ENCODE data around the gene FOXF2. TPM values are rescaled to one million over a fixed set of nuclear protein-coding genes. Genes with fewer than 3 reads are reported as not detected.

The FOXF2 gene
- total RNA-seq, 1 donor from 2014 or later: not detected

- no peak for DNase-seq (ENCODE audit: low spot score, unreplicated experiment)
- H3K4me1 Mint-ChIP-seq (ENCODE audit: low read depth): no peaks in the 10 kb centered on the region
- H3K27me3 Mint-ChIP-seq: peaks cover 81% of the 10 kb centered on the region
- H3K4me3 Mint-ChIP-seq (ENCODE audit: low read depth): no peak overlapping the region
- H3K27ac Mint-ChIP-seq: no peak overlapping the region
- TF ChIP-seq CTCF (IDR thresholded peaks at IDR 0.05; ENCODE audit: unreplicated experiment): no peak
- no peaks in the 10 kb centered on the region for H3K36me3 Mint-ChIP-seq (ENCODE audit: insufficient read depth)
- H3K9me3 Mint-ChIP-seq (ENCODE audit: low read depth): no peaks in the 10 kb centered on the region
Measured at GRCh38 chr6:1379017-1379787, 10.2 kb upstream of the FOXF2 start.

GRCh38 chr6:1379788-1380147, 9.6 kb upstream of the FOXF2 start:
- no peak overlapping the region for H3K4me3 Mint-ChIP-seq (ENCODE audit: low read depth)
- no peak for DNase-seq (ENCODE audit: low spot score, unreplicated experiment)
- TF ChIP-seq CTCF (IDR thresholded peaks at IDR 0.05; ENCODE audit: unreplicated experiment): no peak
- no peaks in the 10 kb centered on the region for H3K4me1 Mint-ChIP-seq (ENCODE audit: low read depth)
- peaks cover 81% of the 10 kb centered on the region for H3K27me3 Mint-ChIP-seq
- H3K9me3 Mint-ChIP-seq (ENCODE audit: low read depth): no peaks in the 10 kb centered on the region
- no peak overlapping the region for H3K27ac Mint-ChIP-seq
- no peaks in the 10 kb centered on the region for H3K36me3 Mint-ChIP-seq (ENCODE audit: insufficient read depth)

GRCh38 chr6:1380625-1381427, 8.6 kb upstream of the FOXF2 start:
- H3K27me3 Mint-ChIP-seq: peaks cover 83% of the 10 kb centered on the region
- no peak for DNase-seq (ENCODE audit: low spot score, unreplicated experiment)
- no peaks in the 10 kb centered on the region for H3K9me3 Mint-ChIP-seq (ENCODE audit: low read depth)
- H3K27ac Mint-ChIP-seq: peak overlapping the region; percentile 12
- no peaks in the 10 kb centered on the region for H3K4me1 Mint-ChIP-seq (ENCODE audit: low read depth)
- no peak overlapping the region for H3K4me3 Mint-ChIP-seq (ENCODE audit: low read depth)
- no peak for TF ChIP-seq CTCF (IDR thresholded peaks at IDR 0.05; ENCODE audit: unreplicated experiment)
- H3K36me3 Mint-ChIP-seq (ENCODE audit: insufficient read depth): no peaks in the 10 kb centered on the region

GRCh38 chr6:1381481-1382330, 7.7 kb upstream of the FOXF2 start:
- H3K36me3 Mint-ChIP-seq (ENCODE audit: insufficient read depth): no peaks in the 10 kb centered on the region
- peaks cover 83% of the 10 kb centered on the region for H3K27me3 Mint-ChIP-seq
- no peaks in the 10 kb centered on the region for H3K4me1 Mint-ChIP-seq (ENCODE audit: low read depth)
- TF ChIP-seq CTCF (IDR thresholded peaks at IDR 0.05; ENCODE audit: unreplicated experiment): peak; percentile 97
- H3K4me3 Mint-ChIP-seq (ENCODE audit: low read depth): no peak overlapping the region
- peak; percentile 85 for DNase-seq (ENCODE audit: low spot score, unreplicated experiment)
- H3K9me3 Mint-ChIP-seq (ENCODE audit: low read depth): no peaks in the 10 kb centered on the region
- no peak overlapping the region for H3K27ac Mint-ChIP-seq

GRCh38 chr6:1382331-1382882, 7.0 kb upstream of the FOXF2 start:
- Mint-ChIP-seq H3K9me3 (ENCODE audit: low read depth) (no peaks in the 10 kb centered on the region), H3K36me3 (ENCODE audit: insufficient read depth) (no peaks in the 10 kb centered on the region), H3K4me3 (ENCODE audit: low read depth) (no peak overlapping the region), H3K27me3 (peaks cover 85% of the 10 kb centered on the region), H3K27ac (no peak overlapping the region), H3K4me1 (ENCODE audit: low read depth) (no peaks in the 10 kb centered on the region)
- TF ChIP-seq CTCF (IDR thresholded peaks at IDR 0.05; ENCODE audit: unreplicated experiment): no peak
- DNase-seq (ENCODE audit: low spot score, unreplicated experiment): no peak
